ENCODE results near the gene RASSF5.

RASSF5 gene

GRCh38 chr1:206582971-206583706 lies 75.8 kb downstream of the RASSF5 start:
- peak overlapping the region; percentile 93 for H3K27ac ChIP-seq (ENCODE audit: insufficient read depth, low read length, poor library complexity, severe bottlenecking)
- no peaks in the 10 kb centered on the region for H3K9me3 ChIP-seq (ENCODE audit: control insufficient read depth, low read length)
- no peaks in the 10 kb centered on the region for H3K27me3 ChIP-seq (replicated peaks; ENCODE audit: control insufficient read depth, insufficient read depth, low read length, poor library complexity, severe bottlenecking)
- H3K4me3 ChIP-seq (ENCODE audit: insufficient read depth, low read depth, low read length, poor library complexity, severe bottlenecking): peak overlapping the region; percentile 6
- DNase-seq: no peak
- H3K36me3 ChIP-seq (ENCODE audit: control insufficient read depth, insufficient read depth, low read length): peaks cover 52% of the 10 kb centered on the region
- peaks cover 57% of the 10 kb centered on the region for H3K4me1 ChIP-seq (ENCODE audit: control insufficient read depth, insufficient read depth, low read length, poor library complexity, severe bottlenecking)

- H3K4me1 ChIP-seq (ENCODE audit: control insufficient read depth, insufficient read depth, low read length, poor library complexity, severe bottlenecking): peaks cover 51% of the 10 kb centered on the region
- H3K27ac ChIP-seq (ENCODE audit: insufficient read depth, low read length, poor library complexity, severe bottlenecking): peak overlapping the region; percentile 93
- peak; percentile 63 to 79 (median 73) for DNase-seq
- no peaks in the 10 kb centered on the region for H3K9me3 ChIP-seq (ENCODE audit: control insufficient read depth, low read length)
- no peaks in the 10 kb centered on the region for H3K27me3 ChIP-seq (replicated peaks; ENCODE audit: control insufficient read depth, insufficient read depth, low read length, poor library complexity, severe bottlenecking)
- H3K36me3 ChIP-seq (ENCODE audit: control insufficient read depth, insufficient read depth, low read length): peaks cover 60% of the 10 kb centered on the region
- no peak overlapping the region for H3K4me3 ChIP-seq (ENCODE audit: insufficient read depth, low read depth, low read length, poor library complexity, severe bottlenecking)
Observed at GRCh38 chr1:206583707-206584648, 76.6 kb downstream of the RASSF5 start.

GRCh38 chr1:206584683-206585082 lies 77.4 kb downstream of the RASSF5 start:
- Histone ChIP-seq H3K4me1 (ENCODE audit: control insufficient read depth, insufficient read depth, low read length, poor library complexity, severe bottlenecking) (peaks cover 49% of the 10 kb centered on the region), H3K4me3 (ENCODE audit: insufficient read depth, low read depth, low read length, poor library complexity, severe bottlenecking) (no peak overlapping the region), H3K27ac (ENCODE audit: insufficient read depth, low read length, poor library complexity, severe bottlenecking) (peak overlapping the region; percentile 52), H3K27me3 (replicated peaks; ENCODE audit: control insufficient read depth, insufficient read depth, low read length, poor library complexity, severe bottlenecking) (no peaks in the 10 kb centered on the region), H3K36me3 (ENCODE audit: control insufficient read depth, insufficient read depth, low read length) (peaks cover 65% of the 10 kb centered on the region), H3K9me3 (ENCODE audit: control insufficient read depth, low read length) (no peaks in the 10 kb centered on the region)
- no peak for DNase-seq

- no peaks in the 10 kb centered on the region for H3K27me3 ChIP-seq (replicated peaks; ENCODE audit: control insufficient read depth, insufficient read depth, low read length, poor library complexity, severe bottlenecking)
- DNase-seq: no peak
- H3K27ac ChIP-seq (ENCODE audit: insufficient read depth, low read length, poor library complexity, severe bottlenecking): peak overlapping the region; percentile 3
- peaks cover 72% of the 10 kb centered on the region for H3K36me3 ChIP-seq (ENCODE audit: control insufficient read depth, insufficient read depth, low read length)
- H3K9me3 ChIP-seq (ENCODE audit: control insufficient read depth, low read length): no peaks in the 10 kb centered on the region
- H3K4me3 ChIP-seq (ENCODE audit: insufficient read depth, low read depth, low read length, poor library complexity, severe bottlenecking): no peak overlapping the region
- H3K4me1 ChIP-seq (ENCODE audit: control insufficient read depth, insufficient read depth, low read length, poor library complexity, severe bottlenecking): peaks cover 46% of the 10 kb centered on the region
Observed at GRCh38 chr1:206586501-206587445, 79.4 kb downstream of the RASSF5 start.

- no peak overlapping the region for H3K4me3 ChIP-seq (ENCODE audit: insufficient read depth, low read depth, low read length, poor library complexity, severe bottlenecking)
- H3K9me3 ChIP-seq (ENCODE audit: control insufficient read depth, low read length): no peaks in the 10 kb centered on the region
- H3K27me3 ChIP-seq (replicated peaks; ENCODE audit: control insufficient read depth, insufficient read depth, low read length, poor library complexity, severe bottlenecking): no peaks in the 10 kb centered on the region
- H3K27ac ChIP-seq (ENCODE audit: insufficient read depth, low read length, poor library complexity, severe bottlenecking): peak overlapping the region; percentile 34
- peaks cover 79% of the 10 kb centered on the region for H3K36me3 ChIP-seq (ENCODE audit: control insufficient read depth, insufficient read depth, low read length)
- DNase-seq: no peak
- peaks cover 35% of the 10 kb centered on the region for H3K4me1 ChIP-seq (ENCODE audit: control insufficient read depth, insufficient read depth, low read length, poor library complexity, severe bottlenecking)
Observed at GRCh38 chr1:206587904-206588303, 80.6 kb downstream of the RASSF5 start.

- DNase-seq: no peak
- Histone ChIP-seq H3K36me3 (ENCODE audit: control insufficient read depth, insufficient read depth, low read length) (peaks cover 75% of the 10 kb centered on the region), H3K4me3 (ENCODE audit: insufficient read depth, low read depth, low read length, poor library complexity, severe bottlenecking) (no peak overlapping the region), H3K9me3 (ENCODE audit: control insufficient read depth, low read length) (no peaks in the 10 kb centered on the region), H3K4me1 (ENCODE audit: control insufficient read depth, insufficient read depth, low read length, poor library complexity, severe bottlenecking) (peaks cover 29% of the 10 kb centered on the region), H3K27ac (ENCODE audit: insufficient read depth, low read length, poor library complexity, severe bottlenecking) (peak overlapping the region; percentile 34), H3K27me3 (replicated peaks; ENCODE audit: control insufficient read depth, insufficient read depth, low read length, poor library complexity, severe bottlenecking) (no peaks in the 10 kb centered on the region)
Observed at GRCh38 chr1:206588492-206588891, 81.2 kb downstream of the RASSF5 start.

GRCh38 chr1:206589206-206589605 lies 81.9 kb downstream of the RASSF5 start:
- peaks cover 23% of the 10 kb centered on the region for H3K4me1 ChIP-seq (ENCODE audit: control insufficient read depth, insufficient read depth, low read length, poor library complexity, severe bottlenecking)
- peak overlapping the region; percentile 34 for H3K27ac ChIP-seq (ENCODE audit: insufficient read depth, low read length, poor library complexity, severe bottlenecking)
- no peak for DNase-seq
- peaks cover 69% of the 10 kb centered on the region for H3K36me3 ChIP-seq (ENCODE audit: control insufficient read depth, insufficient read depth, low read length)
- H3K4me3 ChIP-seq (ENCODE audit: insufficient read depth, low read depth, low read length, poor library complexity, severe bottlenecking): no peak overlapping the region
- H3K9me3 ChIP-seq (ENCODE audit: control insufficient read depth, low read length): no peaks in the 10 kb centered on the region
- no peaks in the 10 kb centered on the region for H3K27me3 ChIP-seq (replicated peaks; ENCODE audit: control insufficient read depth, insufficient read depth, low read length, poor library complexity, severe bottlenecking)

GRCh38 chr1:206590025-206590758 lies 82.9 kb downstream of the RASSF5 start:
- DNase-seq: peak; percentile 34 to 48 (median 43)
- no peaks in the 10 kb centered on the region for H3K27me3 ChIP-seq (replicated peaks; ENCODE audit: control insufficient read depth, insufficient read depth, low read length, poor library complexity, severe bottlenecking)
- H3K4me1 ChIP-seq (ENCODE audit: control insufficient read depth, insufficient read depth, low read length, poor library complexity, severe bottlenecking): peaks cover 23% of the 10 kb centered on the region
- peak overlapping the region; percentile 54 for H3K27ac ChIP-seq (ENCODE audit: insufficient read depth, low read length, poor library complexity, severe bottlenecking)
- no peaks in the 10 kb centered on the region for H3K9me3 ChIP-seq (ENCODE audit: control insufficient read depth, low read length)
- peaks cover 65% of the 10 kb centered on the region for H3K36me3 ChIP-seq (ENCODE audit: control insufficient read depth, insufficient read depth, low read length)
- H3K4me3 ChIP-seq (ENCODE audit: insufficient read depth, low read depth, low read length, poor library complexity, severe bottlenecking): no peak overlapping the region

GRCh38 chr1:206591226-206591625 lies 83.9 kb downstream of the RASSF5 start:
- peak overlapping the region; percentile 54 for H3K27ac ChIP-seq (ENCODE audit: insufficient read depth, low read length, poor library complexity, severe bottlenecking)
- no peaks in the 10 kb centered on the region for H3K27me3 ChIP-seq (replicated peaks; ENCODE audit: control insufficient read depth, insufficient read depth, low read length, poor library complexity, severe bottlenecking)
- DNase-seq: no peak
- no peak overlapping the region for H3K4me3 ChIP-seq (ENCODE audit: insufficient read depth, low read depth, low read length, poor library complexity, severe bottlenecking)
- peaks cover 65% of the 10 kb centered on the region for H3K36me3 ChIP-seq (ENCODE audit: control insufficient read depth, insufficient read depth, low read length)
- H3K9me3 ChIP-seq (ENCODE audit: control insufficient read depth, low read length): no peaks in the 10 kb centered on the region
- H3K4me1 ChIP-seq (ENCODE audit: control insufficient read depth, insufficient read depth, low read length, poor library complexity, severe bottlenecking): peaks cover 23% of the 10 kb centered on the region

Measured in effector memory CD4-positive, alpha-beta T cell (primary cell).